ENCODE measurements around the gene FHIT.

Gene FHIT

GRCh38 chr3:61169621-61170251 is 81.5 kb downstream of the FHIT start:
- DNase-seq (ENCODE audit: low read depth in 2 of 2), result no peak

- no peak for DNase-seq (ENCODE audit: low read depth in 2 of 2)
Observed at GRCh38 chr3:61168286-61168685, 83.0 kb downstream of the FHIT start.

- DNase-seq (ENCODE audit: low read depth in 2 of 2), result no peak
Observed at GRCh38 chr3:61162965-61163364, 88.3 kb downstream of the FHIT start.

- no peak for DNase-seq (ENCODE audit: low read depth in 2 of 2)
Observed at GRCh38 chr3:61158667-61159066, 92.6 kb downstream of the FHIT start.

GRCh38 chr3:61158216-61158615 is 93.0 kb downstream of the FHIT start:
- DNase-seq (ENCODE audit: low read depth in 2 of 2), result no peak

GRCh38 chr3:61157414-61157813 is 93.8 kb downstream of the FHIT start:
- DNase-seq (ENCODE audit: low read depth in 2 of 2), result no peak

- DNase-seq (ENCODE audit: low read depth in 2 of 2), result no peak
Observed at GRCh38 chr3:61155701-61156292, 95.5 kb downstream of the FHIT start.

- DNase-seq (ENCODE audit: low read depth in 2 of 2), result no peak
Observed at GRCh38 chr3:61154457-61155198, 96.6 kb downstream of the FHIT start.

GRCh38 chr3:61152071-61152470 is 99.2 kb downstream of the FHIT start:
- no peak for DNase-seq (ENCODE audit: low read depth in 2 of 2)

- DNase-seq (ENCODE audit: low read depth in 2 of 2), result no peak
Observed at GRCh38 chr3:61149236-61149635, 102.0 kb downstream of the FHIT start.

- no peak for DNase-seq (ENCODE audit: low read depth in 2 of 2)
Observed at GRCh38 chr3:61146010-61146890, 105.0 kb downstream of the FHIT start.

GRCh38 chr3:61141697-61142096 is 109.6 kb downstream of the FHIT start:
- DNase-seq (ENCODE audit: low read depth in 2 of 2), result no peak

GRCh38 chr3:61141227-61141626 is 110.0 kb downstream of the FHIT start:
- no peak for DNase-seq (ENCODE audit: low read depth in 2 of 2)

- DNase-seq (ENCODE audit: low read depth in 2 of 2), result no peak
Observed at GRCh38 chr3:61139686-61140085, 111.6 kb downstream of the FHIT start.

GRCh38 chr3:61138401-61138800 is 112.9 kb downstream of the FHIT start:
- no peak for DNase-seq (ENCODE audit: low read depth in 2 of 2)

- no peak for DNase-seq (ENCODE audit: low read depth in 2 of 2)
Observed at GRCh38 chr3:61136191-61136590, 115.1 kb downstream of the FHIT start.

- DNase-seq (ENCODE audit: low read depth in 2 of 2), result no peak
Observed at GRCh38 chr3:61134532-61134931, 116.7 kb downstream of the FHIT start.

- DNase-seq (ENCODE audit: low read depth in 2 of 2), result no peak
Observed at GRCh38 chr3:61132062-61132461, 119.2 kb downstream of the FHIT start.

- DNase-seq (ENCODE audit: low read depth in 2 of 2), result no peak
Observed at GRCh38 chr3:61118830-61119229, 132.4 kb downstream of the FHIT start.

- no peak for DNase-seq (ENCODE audit: low read depth in 2 of 2)
Observed at GRCh38 chr3:61117045-61117898, 134.0 kb downstream of the FHIT start.

- DNase-seq (ENCODE audit: low read depth in 2 of 2), result no peak
Observed at GRCh38 chr3:61114316-61114953, 136.8 kb downstream of the FHIT start.
